Middle frontal gyrus (tissue), 1 donor: Measurements from ENCODE around the gene KDM5B.
"Not testable (repeated sequence)": the region's sequence is repeated elsewhere in the genome, so short reads cannot be mapped to it uniquely, and the experiment has no call there.

ENCODE experiments used
- DNase-seq: peaks from one replicate; pipeline ENCODE4 v3.0.0-alpha.2; 2015; ENCODE audit warnings: low spot score; ENCODE audit errors: extremely low spot score

The KDM5B gene

GRCh38 chr1:202807926-202808757 lies at the start of gene KDM5B:
KDM5B (minus strand) TSS chr1:202808421; CDS start chr1:202808305, 116 bp downstream.
- DNase-seq, result peak; percentile 30

DNA sequence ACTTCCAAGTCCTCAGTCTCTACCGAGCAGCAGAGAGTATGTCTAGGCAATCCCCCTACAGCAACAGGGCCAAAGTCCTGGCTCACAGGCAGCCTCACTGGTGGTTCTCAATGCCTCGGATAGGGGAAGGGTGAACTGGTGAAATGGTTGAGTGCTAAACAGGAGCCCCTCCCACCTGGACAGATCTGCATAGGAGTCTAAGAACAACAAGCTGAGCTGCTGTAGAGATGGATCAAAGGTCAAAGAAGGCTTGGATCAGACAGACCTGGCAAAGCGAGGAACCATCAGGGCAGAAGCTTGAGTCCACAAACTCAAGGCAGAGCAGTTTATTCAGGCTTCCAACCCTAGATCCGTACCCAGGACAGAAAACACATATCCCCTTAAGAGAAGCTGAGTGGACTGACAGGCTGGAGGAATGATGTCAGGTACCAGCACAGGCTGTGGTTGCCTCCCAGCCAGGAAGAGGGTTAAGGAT lies 49.0 kb upstream of the KDM5B start:
- DNase-seq, result no peak

GRCh38 chr1:202856014-202856413 lies 47.8 kb upstream of the KDM5B start:
- DNase-seq, result no peak

DNA sequence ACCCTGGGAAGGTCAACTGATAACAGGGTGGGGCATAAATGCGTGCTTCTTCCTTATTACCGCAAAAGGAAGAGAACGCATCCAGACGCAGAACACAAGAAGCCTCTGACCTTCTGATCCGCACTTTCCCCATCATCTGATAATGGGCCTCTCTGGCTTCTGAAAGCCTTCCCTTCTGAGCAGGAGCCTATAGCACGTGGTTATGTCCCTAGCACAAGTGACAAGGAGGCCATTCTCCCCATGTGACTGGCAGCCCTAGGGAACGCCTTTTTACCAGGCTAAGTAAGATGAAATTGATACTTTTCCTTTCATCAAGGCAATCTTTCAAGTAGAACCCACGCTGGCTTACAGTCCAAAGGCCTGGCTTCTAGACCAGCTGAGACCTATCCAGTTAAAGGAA lies 46.6 kb upstream of the KDM5B start:
- no peak for DNase-seq

DNA sequence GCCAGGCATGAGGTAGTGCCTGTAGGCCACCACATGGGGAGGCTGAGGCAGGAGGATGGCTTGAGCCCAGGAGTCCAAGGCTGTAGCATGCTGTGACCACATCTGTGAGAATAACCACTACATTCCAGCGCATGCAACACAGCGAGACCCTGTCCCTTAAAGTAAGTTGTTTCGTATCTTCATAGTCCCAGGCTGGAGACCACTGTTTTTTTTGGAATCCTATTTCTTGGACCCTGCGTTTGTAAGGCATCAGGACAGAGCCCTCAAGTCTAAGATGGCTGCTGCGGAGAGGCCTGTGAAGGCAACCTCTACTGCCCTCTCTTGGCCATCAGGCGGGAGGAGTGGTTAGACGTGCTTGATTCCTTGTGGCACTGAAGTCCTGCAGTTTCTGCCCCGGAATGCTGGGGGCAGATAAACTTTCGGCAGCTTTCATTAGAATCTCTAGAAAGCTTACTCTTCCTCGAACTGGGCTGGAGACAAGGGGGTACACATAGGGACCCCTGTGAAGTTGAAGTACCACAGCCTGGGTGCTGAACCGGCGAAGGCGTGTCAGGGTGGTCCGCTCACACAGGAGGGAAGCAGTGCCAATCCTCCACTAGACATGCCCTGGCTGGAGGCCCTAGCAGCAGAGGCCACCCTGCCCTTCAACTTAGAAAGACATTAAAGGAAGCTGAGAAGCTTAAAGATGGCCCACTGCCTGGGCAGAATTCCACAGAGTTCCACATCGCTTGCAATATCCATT lies 44.1 kb upstream of the KDM5B start:
- no peak for DNase-seq

DNA sequence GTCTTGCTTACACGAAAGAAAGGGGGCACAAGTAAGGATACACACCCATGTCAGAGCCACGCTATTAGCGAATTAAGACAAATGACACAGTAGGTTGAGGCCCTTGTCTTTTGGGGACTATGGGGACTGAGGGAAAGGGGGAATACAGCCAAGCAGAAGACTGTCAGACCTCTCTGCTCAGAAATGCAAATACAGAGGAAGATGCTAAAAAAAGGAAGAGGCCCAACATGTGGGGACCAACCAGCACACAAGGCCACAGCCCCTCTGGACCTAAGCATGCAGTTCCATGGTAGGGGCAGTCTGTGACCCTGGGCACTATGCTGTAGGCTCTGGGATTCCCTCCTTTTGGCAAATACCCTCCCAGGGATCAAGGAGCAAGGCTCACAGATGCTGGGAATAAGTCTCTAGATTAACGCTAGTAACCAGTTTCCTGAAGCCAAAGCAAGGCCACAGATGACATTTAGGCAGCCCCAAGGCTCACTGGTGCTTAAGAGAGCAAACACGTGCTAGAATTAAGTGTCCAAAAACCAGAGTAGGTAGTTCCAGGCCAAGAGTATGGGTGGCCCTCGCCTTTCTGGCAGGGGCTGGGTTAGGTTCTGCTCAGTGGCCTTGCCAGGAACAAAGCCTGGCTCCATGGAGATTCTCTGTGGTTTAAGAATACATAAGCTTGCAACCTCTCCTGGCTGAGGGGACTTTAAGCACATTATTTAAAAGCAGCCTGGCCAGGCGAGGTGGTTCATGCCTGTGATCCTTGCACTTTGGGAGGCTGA lies 42.6 kb upstream of the KDM5B start:
- no peak for DNase-seq

DNA sequence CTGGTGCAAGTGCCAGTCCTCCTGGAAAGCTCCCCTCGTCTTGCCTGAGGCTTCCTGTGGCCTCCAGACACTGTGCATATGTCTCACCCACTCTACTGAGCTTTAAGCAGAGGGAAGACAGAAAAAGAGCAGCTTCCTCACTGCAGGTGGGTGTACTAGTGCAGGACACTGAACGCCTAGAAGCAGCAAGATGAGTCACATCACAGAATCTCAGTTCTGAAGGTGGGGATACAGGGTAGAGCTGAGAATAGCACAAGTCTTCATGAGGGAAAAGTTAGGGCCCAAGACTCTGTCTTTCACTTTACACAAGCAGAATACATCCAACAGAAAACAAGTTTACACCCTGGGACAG lies 39.9 kb upstream of the KDM5B start:
- peak; percentile 29 for DNase-seq

- DNase-seq, result no peak
Measured at GRCh38 chr1:202844935-202845334, 36.7 kb upstream of the KDM5B start.

DNA sequence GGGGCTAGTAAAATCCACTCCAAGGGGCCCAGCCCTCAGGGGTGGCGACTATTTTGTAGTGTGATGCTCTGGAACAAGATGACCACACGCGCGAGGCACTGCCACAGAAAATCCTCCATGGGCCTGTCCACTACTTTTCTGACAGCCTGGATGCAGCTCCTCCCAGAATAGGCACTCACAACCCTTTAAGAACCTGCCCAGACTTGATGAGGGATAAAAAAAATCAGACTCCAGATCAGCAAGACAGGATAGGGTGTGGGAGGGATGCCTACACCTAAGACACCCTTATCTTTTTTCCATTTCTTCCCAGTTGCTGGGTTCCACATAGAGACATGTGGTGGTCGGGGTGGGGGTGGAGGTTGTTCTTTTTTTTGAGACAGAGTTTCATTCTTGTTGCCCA lies 36.0 kb upstream of the KDM5B start:
- DNase-seq, result no peak

GRCh38 chr1:202843081-202843480 lies 34.9 kb upstream of the KDM5B start:
- no peak for DNase-seq

DNA sequence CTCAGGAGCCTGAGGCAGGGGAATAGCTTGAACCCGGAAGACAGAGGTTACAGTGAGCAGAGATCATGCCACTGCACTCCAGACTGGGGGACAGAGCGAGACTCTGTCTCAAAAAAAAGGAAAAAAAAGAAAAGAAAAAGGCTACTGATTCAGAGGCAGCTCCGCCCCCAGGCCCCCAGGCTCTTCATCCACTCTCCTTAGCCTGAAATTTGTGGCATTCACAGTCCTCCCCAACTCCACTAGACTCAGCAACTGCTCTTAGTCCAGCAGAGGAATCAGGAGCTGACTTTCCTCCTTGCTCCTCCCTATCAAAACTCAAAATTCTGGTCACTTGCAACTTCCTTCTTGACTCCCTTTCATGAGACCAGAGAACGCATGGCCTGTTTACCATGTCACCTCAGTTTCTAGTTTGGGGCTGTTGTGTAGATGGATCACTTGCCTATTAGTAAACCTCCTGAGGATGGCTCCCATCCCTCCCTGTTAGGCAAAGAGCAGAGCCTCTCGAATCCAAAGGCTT lies 29.6 kb upstream of the KDM5B start:
- no peak for DNase-seq

GRCh38 chr1:202836623-202837403 lies 28.6 kb upstream of the KDM5B start:
- no peak for DNase-seq

GRCh38 chr1:202835548-202836072 lies 27.4 kb upstream of the KDM5B start:
- no peak for DNase-seq

- no peak for DNase-seq
Measured at GRCh38 chr1:202834771-202835547, 26.7 kb upstream of the KDM5B start.

- DNase-seq, result no peak
Measured at GRCh38 chr1:202831906-202832305, 23.7 kb upstream of the KDM5B start.

DNA sequence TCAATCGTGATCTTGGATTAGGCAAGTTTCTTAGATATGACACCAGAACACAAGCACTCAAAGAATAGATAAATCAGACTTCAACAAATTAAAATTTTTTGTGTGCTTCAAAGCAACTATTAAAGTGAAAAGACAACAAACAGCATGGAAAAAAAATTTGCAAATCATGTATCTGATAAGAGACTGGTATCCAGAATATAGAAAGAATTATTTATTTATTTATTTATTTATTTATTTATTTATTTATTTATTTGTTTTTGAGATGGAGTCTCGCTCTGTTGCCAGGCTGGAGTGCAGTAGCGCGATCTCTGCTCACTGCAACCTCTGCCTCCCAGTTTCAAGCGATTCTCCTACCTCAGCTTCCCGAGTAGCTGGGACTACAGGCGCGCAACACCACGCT lies 21.0 kb upstream of the KDM5B start:
- DNase-seq, result not testable (repeated sequence)

DNA sequence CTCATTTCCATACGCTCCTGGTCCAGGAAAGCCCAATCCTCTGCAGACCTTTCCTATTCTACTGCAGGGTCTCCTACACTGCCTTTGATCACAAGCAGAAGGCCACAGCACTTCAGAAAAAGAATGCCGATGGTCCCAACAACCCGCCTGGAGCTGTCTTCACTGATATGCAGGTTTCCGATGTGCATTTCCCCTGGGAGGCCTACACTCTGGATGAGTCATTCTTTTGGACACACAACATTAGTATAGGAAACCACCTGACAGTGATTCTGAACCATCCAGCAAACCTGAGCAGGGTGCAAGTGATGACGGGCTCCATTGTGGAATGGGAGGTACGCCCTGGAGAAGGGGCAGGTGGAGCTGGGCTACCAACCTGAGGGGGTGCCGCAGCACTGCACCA lies 17.5 kb upstream of the KDM5B start:
- DNase-seq, result no peak

- DNase-seq, result no peak
Measured at GRCh38 chr1:202821467-202821866, 13.2 kb upstream of the KDM5B start.

DNA sequence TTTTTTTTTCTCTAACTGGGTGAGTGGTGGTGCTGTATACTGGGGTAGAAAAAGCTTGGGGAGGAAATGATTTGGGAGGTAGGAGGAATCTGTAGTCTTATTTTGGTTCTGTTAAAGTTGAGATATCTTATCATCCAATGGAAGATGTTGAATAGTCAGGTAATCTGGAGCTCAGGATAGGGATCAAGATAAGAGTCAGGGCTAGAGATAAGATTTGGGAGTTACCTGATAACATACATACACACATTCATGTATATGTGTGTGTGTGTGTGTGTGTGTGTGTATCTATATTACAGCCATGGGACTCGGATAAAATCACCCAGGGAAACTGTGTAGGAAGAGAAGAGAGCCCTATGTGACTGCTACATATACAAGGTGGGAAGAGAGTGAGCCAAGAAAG lies 10.6 kb upstream of the KDM5B start:
- DNase-seq, result no peak

GRCh38 chr1:202815120-202815519 lies 6.9 kb upstream of the KDM5B start:
- no peak for DNase-seq
